ENCODE data around the gene CLNS1A.
A peak's percentile ranks its signal among the peaks of the same experiment; 100 is the strongest.
"Not testable (repeated sequence)": the region's sequence is repeated elsewhere in the genome, so short reads cannot be mapped to it uniquely, and the experiment has no call there.

CLNS1A gene

DNA sequence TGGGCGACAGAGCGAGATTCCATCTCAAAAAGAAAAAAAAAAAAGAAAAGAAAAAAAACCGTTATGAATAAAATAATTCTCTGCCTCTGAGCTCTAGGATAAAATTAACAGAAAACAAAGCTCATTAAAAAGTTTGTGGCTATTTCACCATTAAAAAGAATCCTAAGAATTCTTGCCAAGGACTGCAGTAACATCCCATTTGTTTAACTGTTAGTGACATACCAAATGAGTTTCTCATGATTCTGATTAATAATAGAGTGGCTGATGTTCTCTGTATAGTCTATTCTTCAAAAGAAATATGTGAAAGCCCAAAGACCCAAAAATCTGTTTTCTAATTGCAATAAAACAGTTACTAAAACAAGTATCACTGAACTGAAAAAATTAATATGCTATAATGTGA lies 19.7 kb downstream of the CLNS1A start:
- peak; percentile 27 for DNase-seq (ENCODE audit: low spot score)

DNA sequence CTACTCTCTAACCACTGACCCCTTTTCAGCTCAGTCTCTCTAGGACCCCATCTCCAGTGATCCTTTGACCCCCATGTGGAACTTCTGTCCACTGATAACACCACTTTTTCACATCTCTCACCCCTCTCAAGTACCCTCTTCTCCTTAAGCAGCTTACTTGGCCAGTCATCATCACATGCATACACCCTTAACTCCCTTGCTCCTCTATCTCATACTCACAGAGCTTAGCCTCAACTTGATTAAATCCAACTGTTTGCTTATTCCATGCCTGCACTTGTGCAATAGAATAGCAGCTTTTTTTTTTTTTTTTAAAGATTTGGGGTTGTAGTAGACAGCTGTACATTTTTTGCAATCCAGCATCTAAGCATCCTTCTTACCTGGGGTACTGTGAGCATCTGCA lies 25.7 kb downstream of the CLNS1A start:
- DNase-seq (ENCODE audit: low spot score), result no peak

DNA sequence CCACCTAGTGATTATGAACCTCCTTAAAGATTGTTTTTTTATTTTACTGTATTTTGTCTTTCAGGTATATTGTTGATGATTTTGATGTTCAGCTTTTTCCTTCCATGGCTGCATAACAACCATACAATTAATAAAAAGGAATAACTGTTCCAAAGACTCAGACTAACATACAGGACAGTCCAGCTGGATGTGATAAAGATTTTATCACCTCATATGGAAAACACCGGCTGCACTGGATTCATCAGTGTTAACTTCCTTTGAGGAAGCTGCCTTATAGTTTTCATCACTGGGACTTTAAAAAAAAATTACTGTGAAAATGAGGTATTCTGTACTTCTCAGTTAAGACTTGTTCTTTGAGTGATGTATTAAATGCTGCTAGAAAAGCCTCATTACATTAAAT lies 28.4 kb downstream of the CLNS1A start:
- no peak for DNase-seq (ENCODE audit: low spot score)

DNA sequence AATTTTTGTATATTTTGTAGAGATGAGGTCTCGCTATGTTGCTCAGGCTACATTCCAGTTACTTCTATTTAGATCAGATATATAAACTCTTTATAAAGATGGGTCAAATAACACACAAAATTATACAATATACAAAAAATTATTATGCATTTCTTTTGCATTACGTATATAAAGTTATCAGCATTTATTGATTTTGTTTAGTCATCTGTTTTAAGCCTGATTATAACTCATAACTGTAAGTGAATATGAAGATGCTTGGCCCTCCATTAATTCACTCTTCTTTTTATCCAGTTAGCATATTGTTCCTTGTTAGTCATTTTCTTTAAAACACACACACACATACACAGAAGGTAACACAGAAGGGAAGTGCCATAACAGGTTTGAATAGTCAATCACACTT lies 33.3 kb downstream of the CLNS1A start:
- DNase-seq (ENCODE audit: low spot score), result no peak

DNA sequence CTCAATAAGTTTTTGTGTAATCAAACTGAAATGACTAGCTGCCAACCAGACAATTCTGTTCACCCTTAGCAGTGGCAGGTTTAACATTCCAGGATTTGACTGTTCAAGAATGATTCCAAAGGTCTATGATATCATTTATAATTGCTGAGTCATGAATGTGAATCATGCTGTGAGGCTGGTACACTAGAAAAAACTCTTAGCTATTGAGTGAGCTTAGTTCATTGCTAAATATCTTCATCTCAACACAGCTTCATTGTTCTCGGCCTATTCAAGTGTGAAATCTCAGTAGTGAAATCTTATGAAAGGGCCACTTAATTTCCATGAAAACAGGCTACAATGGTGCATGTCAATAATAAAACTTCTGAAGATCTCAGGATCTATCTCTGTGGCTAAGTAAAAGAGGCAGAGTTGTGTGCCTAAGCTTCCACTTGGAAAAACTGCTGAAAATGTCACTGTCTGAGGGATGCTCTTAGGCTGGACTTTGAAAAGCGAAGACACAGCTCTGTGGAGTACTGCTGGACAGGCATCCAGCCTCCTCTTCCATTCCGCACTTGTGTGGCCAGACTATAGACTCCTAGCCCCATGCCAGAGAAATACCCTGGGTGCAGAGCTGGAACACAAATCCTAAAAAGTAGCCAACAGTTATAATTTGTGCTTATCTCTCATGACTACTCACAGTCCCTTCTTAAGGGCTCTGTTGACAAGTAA lies 35.1 kb downstream of the CLNS1A start:
- peak; percentile 81 for DNase-seq (ENCODE audit: low spot score)

DNA sequence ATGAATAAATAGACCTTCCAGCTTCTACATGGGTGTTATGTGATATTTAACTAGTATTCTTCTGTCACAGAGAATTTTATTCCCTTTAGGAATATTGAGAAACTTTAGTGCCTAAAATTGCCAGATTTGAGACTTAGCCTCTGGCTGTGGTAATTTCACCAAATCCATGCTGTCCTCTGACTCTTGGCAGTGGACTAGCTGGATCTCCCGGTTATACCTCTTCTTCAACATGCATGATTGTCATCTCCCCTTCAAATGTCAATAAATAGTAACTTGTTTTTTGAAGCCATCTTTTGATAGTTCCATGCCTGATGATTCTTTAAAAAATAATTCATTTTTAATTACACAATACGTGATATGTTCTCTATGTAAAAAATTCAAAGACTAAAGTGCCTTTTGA lies 39.4 kb downstream of the CLNS1A start:
- no peak for DNase-seq (ENCODE audit: low spot score)

DNA sequence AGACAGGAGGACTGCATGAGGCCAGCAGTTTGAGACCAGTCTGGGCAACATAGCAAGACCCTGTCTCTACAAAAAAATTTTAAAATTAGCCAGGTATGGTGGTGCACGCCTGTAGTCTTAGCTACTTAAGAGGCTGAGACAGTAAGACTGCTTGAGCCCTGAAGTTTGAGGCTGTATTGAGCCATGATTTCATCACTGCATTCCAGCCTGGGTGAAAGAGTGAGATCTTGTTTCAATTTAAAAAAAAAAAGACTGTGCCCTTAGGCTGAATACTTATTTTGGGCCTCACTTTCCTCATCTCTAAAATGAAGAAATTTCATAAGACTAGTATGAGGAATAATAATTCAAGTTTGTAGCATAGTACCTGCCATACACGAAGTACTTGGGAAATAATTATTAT lies 41.0 kb downstream of the CLNS1A start:
- DNase-seq (ENCODE audit: low spot score), result no peak

DNA sequence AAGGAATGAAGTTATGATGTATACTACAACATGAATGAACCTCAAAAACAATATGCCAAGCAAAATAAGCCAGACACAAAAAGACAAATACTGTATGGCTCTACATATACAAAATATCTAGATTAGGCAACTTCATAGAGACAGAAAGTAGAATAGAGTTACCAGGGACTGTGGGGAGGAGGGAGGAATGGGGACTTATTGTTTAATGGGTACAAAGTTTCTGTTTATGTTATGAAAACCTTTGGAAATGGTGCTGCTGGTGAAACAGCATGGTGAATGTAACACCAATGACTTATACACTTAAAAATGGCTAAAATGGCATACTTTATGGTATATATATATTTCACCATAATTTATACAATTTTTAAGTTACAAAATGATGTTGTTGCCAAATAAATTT lies 43.7 kb downstream of the CLNS1A start:
- no peak for DNase-seq (ENCODE audit: low spot score)

DNA sequence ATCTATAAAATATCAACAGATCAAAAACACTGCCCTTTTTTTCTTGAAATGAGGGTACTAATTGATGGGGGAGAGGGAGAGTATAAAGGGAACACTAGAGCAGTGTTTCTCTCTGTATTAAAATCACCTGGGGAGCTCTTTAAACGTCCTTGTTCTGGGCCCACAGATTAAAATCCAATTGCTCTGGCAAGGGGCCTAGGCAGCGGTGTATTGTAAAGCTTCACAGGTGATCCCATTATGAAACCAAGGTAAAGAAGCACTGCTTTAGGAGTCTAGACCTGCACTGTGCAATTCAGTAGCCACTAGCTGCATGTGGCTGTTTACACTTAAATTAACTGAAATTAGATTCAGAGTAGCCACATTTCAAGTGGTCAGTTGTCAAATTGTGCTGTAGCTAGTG lies 44.9 kb downstream of the CLNS1A start:
- no peak for DNase-seq (ENCODE audit: low spot score)

DNA sequence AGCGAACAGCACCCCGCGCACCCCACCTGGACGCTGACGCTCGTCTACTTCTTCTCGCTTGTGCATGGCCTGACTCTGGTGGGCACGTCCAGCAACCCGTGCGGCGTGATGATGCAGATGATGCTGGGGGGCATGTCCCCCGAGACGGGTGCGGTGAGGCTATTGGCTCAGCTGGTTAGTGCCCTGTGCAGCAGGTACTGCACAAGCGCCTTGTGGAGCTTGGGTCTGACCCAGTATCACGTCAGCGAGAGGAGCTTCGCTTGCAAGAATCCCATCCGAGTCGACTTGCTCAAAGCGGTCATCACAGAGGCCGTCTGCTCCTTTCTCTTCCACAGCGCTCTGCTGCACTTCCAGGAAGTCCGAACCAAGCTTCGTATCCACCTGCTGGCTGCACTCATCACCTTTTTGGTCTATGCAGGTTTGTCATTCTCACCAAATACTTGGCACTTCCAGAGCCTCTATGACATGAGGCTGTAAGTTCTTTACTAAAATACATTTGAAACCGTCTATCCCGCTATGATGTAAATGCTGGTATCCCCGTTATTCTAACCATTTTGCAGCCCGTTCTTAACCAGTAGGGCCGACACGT lies 47.3 kb downstream of the CLNS1A start:
- DNase-seq (ENCODE audit: low spot score), result peak; percentile 23

DNA sequence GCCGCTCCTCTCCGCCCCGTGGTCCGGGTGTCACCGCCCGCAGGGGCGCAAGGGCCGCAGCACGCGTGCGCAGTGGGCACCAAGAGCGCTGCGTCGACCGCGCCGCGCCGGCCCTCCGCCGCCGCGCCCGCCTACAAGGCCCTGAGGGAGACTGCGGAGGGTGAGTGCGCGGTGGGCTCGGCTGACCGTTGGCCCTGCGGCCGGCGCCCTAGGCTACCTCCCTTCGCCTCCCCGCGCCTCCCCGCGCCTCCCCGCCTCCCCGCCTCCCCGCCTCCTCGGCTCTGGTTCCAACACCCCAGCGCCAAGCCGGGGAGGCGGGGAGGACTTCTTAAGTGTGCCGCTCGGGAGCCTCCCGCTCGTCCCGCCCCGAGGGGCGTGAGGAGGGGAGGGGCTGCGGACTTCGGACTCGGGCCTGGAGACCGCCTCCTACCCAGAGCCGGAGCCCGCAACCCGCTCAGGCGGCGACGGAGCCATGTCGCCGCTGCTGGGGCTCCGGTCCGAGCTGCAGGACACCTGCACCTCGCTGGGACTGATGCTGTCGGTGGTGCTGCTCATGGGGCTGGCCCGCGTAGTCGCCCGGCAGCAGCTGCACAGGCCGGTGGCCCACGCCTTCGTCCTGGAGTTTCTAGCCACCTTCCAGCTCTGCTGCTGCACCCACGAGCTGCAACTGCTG lies 47.9 kb downstream of the CLNS1A start, which contains the start of gene AQP11:
Gene AQP11 (plus strand): TSS at position 433 of the 673 bp plus-strand sequence. CDS start 40 bp downstream, at position 473.
- DNase-seq (ENCODE audit: low spot score), result peak; percentile 94

DNA sequence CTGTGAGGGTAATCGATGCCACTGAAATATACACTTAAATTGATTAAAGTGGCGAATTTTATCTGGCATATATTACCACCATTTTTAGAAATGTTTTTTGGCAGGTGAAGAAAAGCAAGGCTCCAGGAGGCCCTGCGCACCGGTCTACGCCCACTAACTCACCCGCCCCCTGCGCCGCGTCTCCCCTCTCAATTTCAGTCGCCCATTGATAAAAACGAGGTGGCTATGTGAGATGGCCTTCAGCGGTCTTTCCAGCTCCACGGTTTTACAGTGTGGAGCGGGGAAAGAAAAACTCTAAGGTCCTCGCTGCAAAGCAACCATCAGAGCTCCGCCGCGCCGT lies 48.4 kb downstream of the CLNS1A start:
- no peak for DNase-seq (ENCODE audit: low spot score)

DNA sequence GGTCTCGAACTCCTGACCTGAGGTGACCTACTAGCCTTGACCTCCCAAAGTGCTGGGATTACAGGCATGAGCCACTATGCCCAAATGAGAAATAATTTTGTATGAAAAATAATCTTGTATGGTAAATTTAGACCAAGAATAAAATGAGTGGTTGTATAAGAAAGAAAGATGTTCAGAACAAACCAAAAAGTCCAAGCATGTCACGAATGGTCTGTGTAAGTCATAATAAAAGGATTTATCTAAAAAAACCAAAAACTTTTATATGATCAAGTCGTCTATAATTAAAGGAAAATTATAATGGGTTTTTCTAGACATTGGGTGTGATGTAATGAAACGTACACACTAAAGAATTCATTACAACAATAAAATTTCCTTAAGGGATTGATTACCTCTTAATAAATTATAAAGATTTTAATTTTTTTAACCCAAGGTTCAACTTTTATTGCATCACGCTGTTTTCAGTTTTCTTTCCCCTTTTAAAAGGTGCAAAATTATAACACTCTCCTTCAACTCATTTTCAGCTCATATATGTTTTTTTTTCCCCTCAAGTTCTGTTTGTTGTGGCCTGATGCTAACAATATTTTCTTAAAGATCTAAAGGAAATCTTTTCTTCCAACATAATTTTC lies 56.8 kb downstream of the CLNS1A start:
- no peak for DNase-seq (ENCODE audit: low spot score)

DNA sequence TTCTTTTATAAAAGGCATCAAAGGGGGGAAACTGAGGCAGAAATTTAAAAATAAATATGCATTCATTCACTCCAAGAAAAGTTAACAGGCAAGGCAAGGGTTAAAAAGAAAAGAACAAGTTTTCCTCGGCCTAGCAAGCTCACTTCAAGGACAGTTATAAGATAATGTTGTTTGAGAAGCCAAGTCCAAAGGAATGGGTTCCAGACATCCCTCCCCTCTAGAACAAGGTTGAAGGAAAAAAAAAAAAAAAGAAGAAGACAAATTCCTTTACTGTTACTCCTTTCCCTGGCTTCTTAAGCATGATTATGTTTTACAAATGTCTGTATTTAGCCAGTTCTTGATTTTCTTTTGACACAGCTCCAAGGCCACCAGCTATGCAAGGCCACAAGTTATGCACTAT lies 62.2 kb downstream of the CLNS1A start:
- DNase-seq (ENCODE audit: low spot score), result not testable (repeated sequence)

DNA sequence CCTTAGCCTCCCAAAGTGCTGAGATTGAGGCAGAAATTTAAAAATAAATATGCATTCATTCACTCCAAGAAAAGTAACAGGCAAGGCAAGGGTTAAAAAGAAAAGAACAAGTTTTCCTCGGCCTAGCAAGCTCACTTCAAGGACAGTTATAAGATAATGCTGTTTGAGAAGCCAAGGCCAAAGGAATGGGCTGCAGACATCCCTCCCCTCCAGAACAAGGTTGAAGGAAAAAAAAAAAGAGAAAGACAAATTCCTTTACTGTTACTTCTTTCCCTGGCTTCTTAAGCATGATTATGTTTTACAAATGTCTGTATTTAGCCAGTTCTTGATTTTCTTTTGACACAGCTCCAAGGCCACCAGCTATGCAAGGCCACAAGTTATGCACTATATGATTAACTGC lies 66.7 kb downstream of the CLNS1A start:
- not testable (repeated sequence) for DNase-seq (ENCODE audit: low spot score)

DNA sequence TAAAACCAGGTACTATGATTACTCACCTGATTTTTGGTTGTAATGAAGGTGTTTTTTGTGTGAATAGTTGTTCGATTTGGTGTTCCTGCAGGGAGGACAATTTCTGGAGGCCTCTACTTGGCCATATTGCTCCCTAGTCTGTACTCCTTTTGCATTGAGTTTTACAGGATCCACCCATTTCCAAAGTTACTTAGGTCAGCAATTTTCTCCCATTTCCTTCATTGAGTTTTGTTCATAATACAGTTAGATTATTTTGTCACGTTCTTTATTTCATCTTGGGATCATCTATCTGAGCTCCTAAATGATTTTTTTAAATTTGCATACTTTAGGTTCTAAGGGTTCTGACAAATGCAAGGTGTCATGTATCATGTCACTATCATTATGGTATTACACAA lies 67.9 kb downstream of the CLNS1A start:
- DNase-seq (ENCODE audit: low spot score), result no peak

DNA sequence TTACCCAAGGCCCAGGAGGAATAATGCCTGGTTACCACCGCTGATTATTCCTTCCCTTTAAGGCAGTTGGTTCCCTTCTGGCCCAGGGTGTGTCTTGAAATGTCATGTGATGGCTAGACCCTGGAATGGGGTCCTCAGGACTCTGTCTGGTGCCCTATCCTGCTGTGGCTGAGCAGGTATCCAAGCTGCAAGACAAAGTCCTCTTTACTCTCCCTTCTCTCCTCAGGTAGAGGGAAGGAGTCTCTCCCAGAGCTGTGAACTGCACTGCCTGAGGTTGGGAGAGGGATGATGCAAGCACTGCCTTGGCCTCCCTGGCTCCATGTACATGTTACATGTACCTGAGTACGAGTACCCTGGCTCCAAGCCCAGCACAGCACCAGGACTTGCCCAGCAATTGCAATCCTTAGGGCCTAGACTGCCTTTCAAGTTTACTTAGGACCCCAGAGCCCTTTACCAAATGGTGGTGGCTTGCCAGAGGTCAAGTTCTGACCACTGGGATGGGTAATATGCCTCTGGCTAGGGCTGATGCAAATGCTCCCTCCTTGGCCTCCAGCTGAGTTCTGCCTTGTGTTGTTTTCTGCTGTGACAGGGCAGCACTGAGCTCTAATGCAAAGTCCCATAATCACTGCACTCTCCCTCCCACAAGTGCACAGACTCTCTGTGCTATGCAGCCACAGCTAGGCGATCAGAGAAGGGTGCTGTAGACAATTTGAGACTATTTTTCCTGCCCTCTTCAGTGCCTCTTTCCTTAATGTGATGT lies 68.5 kb downstream of the CLNS1A start:
- no peak for DNase-seq (ENCODE audit: low spot score)

DNA sequence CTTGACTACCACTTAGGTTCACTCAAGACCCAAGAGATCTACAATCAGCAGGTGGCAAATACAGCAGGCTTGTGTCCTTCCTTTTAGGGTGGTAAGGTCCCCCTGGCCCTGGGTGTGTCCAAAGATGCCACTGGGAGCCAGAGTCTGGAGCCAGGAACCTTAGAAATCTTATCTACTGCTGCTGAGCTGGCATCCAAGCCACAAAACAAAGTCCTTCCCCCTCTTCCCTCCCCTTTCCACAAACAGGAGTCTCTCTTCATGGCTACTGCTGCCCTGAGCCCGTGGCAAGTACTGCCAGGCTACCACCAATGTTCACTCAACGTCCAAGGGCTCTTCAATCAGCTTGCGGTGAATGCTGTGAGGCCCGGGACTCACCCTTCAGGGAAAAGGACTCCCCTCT lies 69.3 kb downstream of the CLNS1A start:
- DNase-seq (ENCODE audit: low spot score), result no peak

All from AG08395 (cell line).